OCI-LY1 (cell line): ENCODE data around the gene DPYSL3.
"Not testable (repeated sequence)": the region's sequence is repeated elsewhere in the genome, so short reads cannot be mapped to it uniquely, and the experiment has no call there.

Source experiments
- CTCF ChIP-seq: fragments of 200-600 bp; sonication (generic), shearing (Covaris generic); IDR thresholded peaks from 2 replicates; pipeline ENCODE4 v1.5.1; 2017; ENCODE audit warnings: mild to moderate bottlenecking, antibody characterized with exemption, low read length, moderate library complexity, mixed read lengths
- EZH2 ChIP-seq: fragments of 200-600 bp; sonication (generic), shearing (Covaris generic); IDR thresholded peaks from 2 replicates; pipeline ENCODE4 v1.8.0; 2017; ENCODE audit warnings: borderline replicate concordance, mixed run types, mild to moderate bottlenecking, antibody characterized with exemption, low read length, moderate library complexity, mixed read lengths

- TF ChIP-seq CTCF, EZH2: not testable (repeated sequence)
Measured at GRCh38 chr5:147367381-147367780, 142.5 kb downstream of the DPYSL3 start.
